K562 (cell line): ENCODE data around the gene SPIB. TPM values are rescaled to one million over a fixed set of nuclear protein-coding genes. Genes with fewer than 3 reads are reported as not detected.
A peak's percentile ranks its signal among the peaks of the same experiment; 100 is the strongest.

Experiments used
- BMI1 ChIP-seq: fragments of 150-350 bp; IDR thresholded peaks from 2 replicates; pipeline ENCODE4 v1.6.1; 2014; ENCODE audit warnings: low read length
- CBX8 ChIP-seq: fragments of 200-600 bp; sonication (generic); IDR thresholded peaks from 2 replicates; pipeline ENCODE4 v1.6.1; 2012; ENCODE audit warnings: borderline replicate concordance, mixed run types, low read depth, mild to moderate bottlenecking, moderate library complexity, mixed read lengths, low read length, control low read depth, inconsistent platforms; ENCODE audit not compliant: poor library complexity, severe bottlenecking; ENCODE audit errors: extremely low read depth
- E4F1 ChIP-seq: fragments of 250-450 bp; sonication (Bioruptor Pico); IDR thresholded peaks from 2 replicates; pipeline ENCODE4 v1.5.0; 2021; ENCODE audit warnings: mild to moderate bottlenecking, borderline replicate concordance
- GTF2F1 ChIP-seq: IDR thresholded peaks from 2 replicates; pipeline ENCODE4 v1.6.1; 2011; ENCODE audit warnings: low read depth, low read length, improper control_type of control experiment
- HNRNPK ChIP-seq: fragments of 200-400 bp; formaldehyde crosslinking; IDR thresholded peaks from one replicate; pipeline ENCODE4 v1.6.1; 2018; ENCODE audit warnings: mild to moderate bottlenecking, low read depth, low read length; ENCODE audit not compliant: poor library complexity, severe bottlenecking
- HNRNPLL ChIP-seq: fragments of 200-400 bp; formaldehyde crosslinking; IDR thresholded peaks from 2 replicates; pipeline ENCODE4 v1.6.1; 2017; ENCODE audit warnings: low read length, low read depth, mild to moderate bottlenecking; ENCODE audit not compliant: poor library complexity, severe bottlenecking
- ILF3 ChIP-seq: fragments of 450-650 bp; IDR thresholded peaks from 2 replicates; pipeline ENCODE4 v1.6.1; 2018; ENCODE audit warnings: antibody characterized with exemption, mild to moderate bottlenecking, moderate library complexity, borderline replicate concordance
- KDM1A ChIP-seq, 2 experiments: fragments of 450-650 bp; IDR thresholded peaks; 2 replicates each; pipeline ENCODE4 v1.6.1; 2016; ENCODE audit warnings: mild to moderate bottlenecking in 2 of 2
- KLF10 ChIP-seq: fragments of 250-450 bp; sonication (Bioruptor Pico); IDR thresholded peaks from 2 replicates; pipeline ENCODE4 v1.6.1; 2021; ENCODE audit warnings: matching md5 sums
- KLF13 ChIP-seq: fragments of 450-650 bp; IDR thresholded peaks from 2 replicates; pipeline ENCODE4 v1.6.1; 2016; ENCODE audit warnings: missing genetic modification characterization, low read depth, mild to moderate bottlenecking, missing compliant biosample characterization, moderate library complexity, borderline replicate concordance
- MAFK ChIP-seq: IDR thresholded peaks from 2 replicates; pipeline ENCODE4 v1.6.1; 2011; ENCODE audit warnings: low read length, improper control_type of control experiment
- MTF1 ChIP-seq: fragments of 250-450 bp; sonication (Bioruptor Pico); IDR thresholded peaks from 2 replicates; pipeline ENCODE4 v1.9.0; 2021; ENCODE audit warnings: moderate library complexity, mild to moderate bottlenecking, inconsistent platforms, borderline replicate concordance
- PKNOX1 ChIP-seq: fragments of 450-650 bp; IDR thresholded peaks from 2 replicates; pipeline ENCODE4 v1.6.1; 2016
- PTTG1 ChIP-seq: fragments of 450-650 bp; IDR thresholded peaks from 2 replicates; pipeline ENCODE4 v1.6.1; 2016; ENCODE audit warnings: low read depth, mild to moderate bottlenecking, missing genetic modification characterization, missing compliant biosample characterization
- PURB ChIP-seq: sonication (generic); formaldehyde crosslinking; IDR thresholded peaks from 2 replicates; pipeline ENCODE4 v1.9.0; 2021; ENCODE audit warnings: low read depth, mild to moderate bottlenecking, missing genetic modification reagents
- RBM14 ChIP-seq: fragments of 200-400 bp; formaldehyde crosslinking; IDR thresholded peaks from 2 replicates; pipeline ENCODE4 v1.6.1; 2018; ENCODE audit warnings: low read depth, mild to moderate bottlenecking, low read length, moderate library complexity, borderline replicate concordance; ENCODE audit not compliant: insufficient read depth
- SIRT6 ChIP-seq: IDR thresholded peaks from one replicate; pipeline ENCODE4 v1.6.1; 2012; ENCODE audit warnings: low read depth, mild to moderate bottlenecking, control low read depth, inconsistent platforms, low read length, moderate library complexity
- YY1 ChIP-seq, 3 experiments: IDR thresholded peaks; 2 replicates each; pipeline ENCODE4 v1.6.1; 2011; ENCODE audit warnings: low read length in 2 of 3, mild to moderate bottlenecking in 2 of 3, moderate library complexity in 2 of 3, borderline replicate concordance in 1 of 3, control low read depth in 1 of 3, low read depth in 1 of 3; ENCODE audit not compliant: insufficient read depth in 3 of 3, insufficient replicate concordance in 2 of 3, control insufficient read depth in 1 of 3, insufficient read length in 1 of 3; ENCODE audit errors: extremely low read depth in 1 of 3
- ZC3H8 ChIP-seq: fragments of 450-650 bp; IDR thresholded peaks from 2 replicates; pipeline ENCODE4 v1.6.1; 2017
- ZFP1 ChIP-seq: fragments of 450-650 bp; formaldehyde crosslinking; IDR thresholded peaks from 2 replicates; pipeline ENCODE4 v1.4.0; 2020; ENCODE audit warnings: mild to moderate bottlenecking, mixed read lengths
- ZNF124 ChIP-seq: sonication (generic); formaldehyde crosslinking; IDR thresholded peaks from 2 replicates; pipeline ENCODE4 v1.8.1; 2022; ENCODE audit warnings: missing genetic modification reagents
- ZNF766 ChIP-seq: fragments of 200-800 bp; sonication (Bioruptor generic); conservative IDR thresholded peaks from 2 replicates; pipeline ENCODE4 v1.6.1; 2016; ENCODE audit warnings: missing genetic modification characterization, missing compliant biosample characterization
- polyA plus RNA-seq, 8 experiments: library from polyadenylated mRNA; depleted of rRNA in 4 of 8; stranded (reverse) in 5 of 8; unstranded in 3 of 8; fragments of >200 nt; fragmentation: Nextera tagmentation in 2 of 8; fragmentation: Illumina TruSeq in 1 of 8; extraction: Ambion mirVana in 2 of 8; extraction: Trizol in 1 of 8; gene quantifications; 2 replicates each; pipeline versions ENCODE4 v1.2.1 to v1.2.3, GENCODE V29; 2011 to 2014; ENCODE audit warnings: inconsistent platforms in 1 of 8, missing spikeins in 1 of 8
- total RNA-seq, 7 experiments: library from RNA; depleted of rRNA in 6 of 7; stranded (reverse); fragments of >200 nt in 6 of 7; fragmentation: Illumina TruSeq in 2 of 7; extraction: Trizol in 2 of 7; gene quantifications; 2 replicates each; pipeline versions ENCODE4 v1.2.1 to v1.2.3, GENCODE V29; 2011 to 2021; ENCODE audit warnings: low replicate concordance in 1 of 7
- TF ChIP-seq, protein P1 (sequence below), 2 experiments: fragments of 450-650 bp in 1 of 2; sonication (generic) in 1 of 2; formaldehyde crosslinking; conservative IDR thresholded peaks; 2 replicates each; pipeline versions ENCODE4 v1.4.0 to v1.8.1; 2020 to 2022; ENCODE audit warnings: mild to moderate bottlenecking in 1 of 2, missing genetic modification reagents in 1 of 2

SPIB gene
- total and polyA plus RNA-seq, 9 of the 15 experiments (the other 6 are each of a cell fraction or from before 2014, with no cell fraction given): 0.06 to 1.0 (median 0.43) TPM; not detected in 1

DNA sequence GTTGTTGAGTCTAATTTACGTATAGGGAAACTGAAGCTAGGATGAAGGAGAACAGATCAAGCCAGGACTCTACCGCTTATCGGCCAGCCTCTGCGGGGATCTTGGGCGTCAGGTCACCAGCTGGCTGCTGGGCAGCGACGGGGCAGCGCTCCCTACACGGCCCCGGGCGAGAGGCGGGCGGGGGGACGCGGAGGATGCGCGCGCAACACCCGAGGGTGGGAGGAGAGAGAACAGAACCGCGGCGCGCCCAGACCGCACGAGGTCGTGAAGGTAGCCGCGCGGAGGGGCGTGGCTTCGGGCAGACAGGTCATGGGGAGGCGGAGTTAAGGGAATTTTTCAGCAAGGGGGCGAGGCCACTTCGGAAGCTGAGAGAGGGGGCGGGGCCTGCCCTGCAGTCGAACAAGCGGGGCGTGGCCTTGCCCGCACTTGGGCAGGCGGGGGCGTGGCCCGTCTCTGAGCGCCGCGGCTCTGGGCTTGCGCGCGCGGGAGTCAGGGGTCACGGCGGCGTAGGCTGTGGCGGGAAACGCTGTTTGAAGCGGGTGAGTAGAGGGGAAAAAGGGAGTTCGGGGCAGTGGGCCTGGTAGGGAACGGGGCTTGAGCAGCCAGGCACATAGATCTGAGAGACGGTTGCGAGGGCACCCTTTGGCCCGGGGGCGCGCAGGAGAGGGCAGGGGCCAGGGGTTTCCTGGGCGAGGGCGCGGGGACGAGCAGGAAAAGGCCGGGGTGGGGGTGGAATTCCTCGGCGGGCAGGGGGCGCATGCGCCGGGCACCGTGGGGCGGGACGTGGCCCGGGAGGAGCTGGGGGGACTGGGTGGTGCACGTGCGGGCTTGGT, 34.7 kb upstream of the SPIB start, which contains the start of gene POLD1 (continued):
- peak; percentile 91 for TF ChIP-seq HNRNPK
- no peak for TF ChIP-seq PTTG1 (tag)
- TF ChIP-seq, protein P1, sequence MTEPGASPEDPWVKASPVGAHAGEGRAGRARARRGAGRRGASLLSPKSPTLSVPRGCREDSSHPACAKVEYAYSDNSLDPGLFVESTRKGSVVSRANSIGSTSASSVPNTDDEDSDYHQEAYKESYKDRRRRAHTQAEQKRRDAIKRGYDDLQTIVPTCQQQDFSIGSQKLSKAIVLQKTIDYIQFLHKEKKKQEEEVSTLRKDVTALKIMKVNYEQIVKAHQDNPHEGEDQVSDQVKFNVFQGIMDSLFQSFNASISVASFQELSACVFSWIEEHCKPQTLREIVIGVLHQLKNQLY (CRISPR knock-in tag; conservative IDR thresholded peaks at IDR 0.05): 0 out of 4 replicates have a peak, but pooled peaks of 1 of the 2 experiments have one; percentile 43
- no peak for TF ChIP-seq ZNF766 (CRISPR knock-in tag)
- TF ChIP-seq BMI1: no peak
- TF ChIP-seq HNRNPLL: no peak
- TF ChIP-seq E4F1 (CRISPR knock-in tag): peak; percentile 68; the same call in 1 of the 2 replicates
- no peak for TF ChIP-seq RBM14
- TF ChIP-seq KLF10 (CRISPR knock-in tag): peak; percentile 79
- no peak for TF ChIP-seq PURB (CRISPR knock-in tag)
- TF ChIP-seq KDM1A (IDR thresholded peaks at IDR 0.05): no peak
- peak; percentile 87 for TF ChIP-seq KLF13
- peak; percentile 45; the same call in 1 of the 2 replicates for TF ChIP-seq ZFP1 (CRISPR knock-in tag)
- no peak for TF ChIP-seq GTF2F1
- no peak for TF ChIP-seq ZNF124 (CRISPR knock-in tag)
- no peak for TF ChIP-seq CBX8
- 0 out of 2 replicates have a peak, but pooled peaks have one; percentile 81 for TF ChIP-seq ILF3
- TF ChIP-seq PKNOX1: peak; percentile 42
- TF ChIP-seq YY1 (IDR thresholded peaks at IDR 0.05; ENCODE audit: borderline replicate concordance in 1 of 3, control insufficient read depth in 1 of 3, extremely low read depth in 1 of 3, insufficient read depth in 3 of 3, insufficient read length in 1 of 3, insufficient replicate concordance in 2 of 3, low read depth in 1 of 3, low read length in 2 of 3): no peak
- TF ChIP-seq ZC3H8: no peak
- TF ChIP-seq MTF1 (CRISPR knock-in tag): no peak
- TF ChIP-seq SIRT6: no peak
- no peak for TF ChIP-seq MAFK
